ENCODE measurements around the gene CEP135.

DNA sequence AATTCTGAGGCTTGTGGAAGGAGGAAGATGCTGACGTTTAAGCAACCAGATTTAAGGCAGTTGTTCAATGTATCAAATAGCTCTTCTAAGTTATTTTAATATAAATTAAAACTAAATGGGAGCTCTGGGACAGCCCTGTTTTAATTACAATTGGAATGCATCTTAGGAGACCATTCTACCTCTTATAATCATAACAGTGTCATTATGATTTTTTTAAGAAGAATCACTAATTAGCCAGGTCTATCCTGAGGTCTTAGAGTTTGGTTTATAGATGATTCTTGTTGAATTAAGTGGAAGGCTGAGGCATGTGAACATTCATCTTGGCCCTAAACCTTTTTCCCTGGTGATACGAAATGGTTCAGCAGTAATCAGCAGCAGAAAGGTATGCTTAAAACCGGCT, 113.4 kb downstream of the CEP135 start:
- TF ChIP-seq POLR2AphosphoS5 (IDR thresholded peaks at IDR 0.05), result no peak
- TF ChIP-seq, protein P1, sequence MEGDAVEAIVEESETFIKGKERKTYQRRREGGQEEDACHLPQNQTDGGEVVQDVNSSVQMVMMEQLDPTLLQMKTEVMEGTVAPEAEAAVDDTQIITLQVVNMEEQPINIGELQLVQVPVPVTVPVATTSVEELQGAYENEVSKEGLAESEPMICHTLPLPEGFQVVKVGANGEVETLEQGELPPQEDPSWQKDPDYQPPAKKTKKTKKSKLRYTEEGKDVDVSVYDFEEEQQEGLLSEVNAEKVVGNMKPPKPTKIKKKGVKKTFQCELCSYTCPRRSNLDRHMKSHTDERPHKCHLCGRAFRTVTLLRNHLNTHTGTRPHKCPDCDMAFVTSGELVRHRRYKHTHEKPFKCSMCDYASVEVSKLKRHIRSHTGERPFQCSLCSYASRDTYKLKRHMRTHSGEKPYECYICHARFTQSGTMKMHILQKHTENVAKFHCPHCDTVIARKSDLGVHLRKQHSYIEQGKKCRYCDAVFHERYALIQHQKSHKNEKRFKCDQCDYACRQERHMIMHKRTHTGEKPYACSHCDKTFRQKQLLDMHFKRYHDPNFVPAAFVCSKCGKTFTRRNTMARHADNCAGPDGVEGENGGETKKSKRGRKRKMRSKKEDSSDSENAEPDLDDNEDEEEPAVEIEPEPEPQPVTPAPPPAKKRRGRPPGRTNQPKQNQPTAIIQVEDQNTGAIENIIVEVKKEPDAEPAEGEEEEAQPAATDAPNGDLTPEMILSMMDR (IDR thresholded peaks at IDR 0.05), result no peak
- TF ChIP-seq POLR2A (IDR thresholded peaks at IDR 0.05), result no peak

All from sigmoid colon (tissue), 4 donors.